NCI-H774 (cell line): ENCODE measurements around the gene ALOX5.
"Not testable (repeated sequence)": the region's sequence is repeated elsewhere in the genome, so short reads cannot be mapped to it uniquely, and the experiment has no call there.

Experiments
- DNase-seq: peaks from one replicate; lab custom pipeline; 2025; lab: John Stamatoyannopoulos, UW

ALOX5 gene

GRCh38 chr10:45374350-45375052, 485 bp downstream of the ALOX5 start:
- DNase-seq, result no peak

- no peak for DNase-seq
These were observed 1.1 kb downstream of the ALOX5 start for GRCh38 chr10:45375101-45375500.

DNA sequence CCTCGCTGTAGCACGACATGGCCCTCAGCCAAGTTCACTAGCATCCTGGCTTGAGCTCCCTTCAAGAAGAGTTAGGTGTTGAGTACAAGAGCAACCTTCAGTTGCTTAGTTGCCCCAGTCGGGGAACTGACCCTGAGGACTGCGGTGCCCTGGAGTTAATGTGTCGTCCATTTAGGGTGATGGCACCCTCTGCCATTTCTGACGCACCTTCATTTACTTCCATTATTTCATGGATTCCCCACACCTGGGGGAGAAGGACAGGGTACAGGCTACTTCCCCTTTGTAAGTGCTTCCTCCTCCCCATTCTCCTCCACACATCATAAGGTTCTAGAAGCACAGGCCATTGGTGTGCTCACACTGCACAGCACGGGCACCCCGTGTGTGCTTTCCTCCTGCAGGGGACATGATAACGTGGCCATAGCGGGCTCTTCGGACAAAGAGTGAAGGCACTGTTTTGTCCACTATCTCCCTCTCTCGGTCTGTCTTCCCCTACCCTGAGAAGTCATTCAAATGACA, 1.8 kb downstream of the ALOX5 start:
- no peak for DNase-seq

- DNase-seq, result no peak
These were observed 2.4 kb downstream of the ALOX5 start for GRCh38 chr10:45376371-45376801.

DNA sequence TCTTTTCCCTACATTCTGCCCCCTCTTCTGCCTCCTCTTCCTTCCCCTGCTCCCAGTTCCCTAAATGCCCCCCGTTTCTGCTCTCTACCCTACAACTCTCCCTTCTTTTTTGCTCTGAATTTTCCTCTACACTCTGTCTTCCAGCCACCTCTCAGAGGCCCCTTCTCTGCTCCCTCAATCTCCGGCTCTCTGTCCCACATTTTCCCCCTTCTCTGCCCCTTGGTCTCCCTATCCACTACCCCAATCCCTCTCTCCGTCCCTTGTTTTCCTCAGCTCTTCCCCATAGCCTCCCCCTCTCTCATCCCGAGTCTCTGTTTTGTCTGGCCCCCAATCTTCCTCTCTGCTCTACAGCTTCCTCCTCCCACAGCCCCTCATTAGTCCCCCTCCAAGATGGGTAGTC, 3.3 kb downstream of the ALOX5 start:
- DNase-seq, result no peak

- no peak for DNase-seq
These were observed 3.8 kb downstream of the ALOX5 start for GRCh38 chr10:45377858-45378257.

GRCh38 chr10:45378914-45379726, 5.1 kb downstream of the ALOX5 start:
- DNase-seq, result no peak

- no peak for DNase-seq
These were observed 6.0 kb downstream of the ALOX5 start for GRCh38 chr10:45379891-45380540.

DNA sequence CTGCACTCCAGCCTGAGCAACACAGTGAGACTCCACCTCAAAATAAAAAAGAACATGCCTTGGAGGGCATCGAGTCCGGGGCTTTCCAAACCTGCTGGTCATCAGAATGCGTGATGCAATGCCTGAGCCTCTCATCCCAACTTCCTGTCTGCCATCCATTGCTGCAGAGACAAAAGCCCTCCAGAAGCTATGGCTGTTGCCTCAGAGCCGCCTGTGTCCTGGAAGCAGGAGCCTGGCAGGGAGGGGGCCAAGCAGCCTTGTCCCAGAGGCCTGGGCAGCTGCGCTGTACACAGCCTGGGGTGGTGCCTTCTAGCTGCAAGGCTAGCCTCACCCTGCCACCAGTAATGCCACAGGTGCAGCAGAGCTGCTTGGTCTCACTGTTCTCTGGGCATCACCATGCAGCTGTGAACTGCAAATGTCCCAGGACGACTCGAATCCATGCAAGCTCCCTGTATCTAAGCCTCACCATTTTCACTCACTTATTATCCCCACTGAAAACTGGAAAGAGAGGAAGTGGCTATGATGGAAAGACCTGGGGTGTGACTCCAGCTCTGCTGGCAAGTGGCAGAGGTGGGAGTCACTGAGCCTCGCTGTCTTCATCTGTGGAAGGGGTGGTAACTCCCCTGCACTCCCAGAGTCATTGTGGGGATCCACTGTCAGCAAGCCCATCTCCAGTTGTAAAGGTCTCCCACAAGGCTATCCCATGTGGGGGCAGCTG, 7.0 kb downstream of the ALOX5 start:
- DNase-seq, result no peak

DNA sequence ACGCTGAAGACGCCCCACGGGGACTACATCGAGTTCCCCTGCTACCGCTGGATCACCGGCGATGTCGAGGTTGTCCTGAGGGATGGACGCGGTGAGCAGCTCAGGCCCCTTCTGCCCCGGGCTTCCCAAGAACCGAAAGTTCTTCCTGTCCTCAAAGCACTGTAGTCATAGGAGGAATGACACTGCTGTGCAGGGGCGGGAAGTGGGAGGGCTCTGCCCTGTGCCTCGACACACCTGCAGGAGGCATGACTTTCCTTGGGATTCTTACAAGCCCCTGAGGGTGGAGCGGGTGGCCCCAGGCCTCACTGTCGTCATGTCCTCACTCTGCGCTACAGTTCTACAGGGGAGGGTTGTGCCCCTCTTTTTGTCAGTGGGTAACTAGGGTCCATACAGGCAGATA, 8.6 kb downstream of the ALOX5 start:
- DNase-seq, result no peak

DNA sequence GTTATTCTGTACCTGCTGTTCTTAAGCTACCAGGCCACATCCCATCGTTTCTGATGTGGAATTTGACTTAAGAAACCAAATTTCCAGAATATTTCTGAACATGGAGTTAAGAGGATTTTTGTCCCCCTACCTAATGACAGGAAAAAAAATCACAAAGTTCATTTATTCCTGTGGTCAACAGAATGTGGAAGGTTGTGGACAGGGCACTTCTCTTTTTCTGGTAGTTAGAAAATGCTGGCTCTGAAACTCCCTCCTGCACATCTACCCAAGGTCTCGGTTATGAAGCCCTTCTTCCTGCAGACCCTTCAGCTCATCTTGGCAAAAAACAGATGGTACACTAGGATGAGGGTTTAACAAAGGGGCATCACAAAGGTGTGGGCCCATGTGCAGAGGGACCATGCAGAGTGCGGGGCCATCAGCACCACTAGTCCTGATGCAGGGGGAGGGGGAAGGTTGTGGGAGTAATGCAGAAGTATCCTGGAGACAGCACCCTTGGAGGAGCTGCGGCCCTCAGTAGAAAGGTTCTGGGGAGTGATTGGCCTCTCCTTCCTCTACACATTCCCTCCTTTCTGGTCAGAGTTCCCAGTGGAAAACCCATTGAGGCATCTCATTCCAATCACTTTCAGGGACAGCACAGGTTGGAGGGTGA, 9.8 kb downstream of the ALOX5 start:
- no peak for DNase-seq

GRCh38 chr10:45386657-45387056, 12.6 kb downstream of the ALOX5 start:
- no peak for DNase-seq

DNA sequence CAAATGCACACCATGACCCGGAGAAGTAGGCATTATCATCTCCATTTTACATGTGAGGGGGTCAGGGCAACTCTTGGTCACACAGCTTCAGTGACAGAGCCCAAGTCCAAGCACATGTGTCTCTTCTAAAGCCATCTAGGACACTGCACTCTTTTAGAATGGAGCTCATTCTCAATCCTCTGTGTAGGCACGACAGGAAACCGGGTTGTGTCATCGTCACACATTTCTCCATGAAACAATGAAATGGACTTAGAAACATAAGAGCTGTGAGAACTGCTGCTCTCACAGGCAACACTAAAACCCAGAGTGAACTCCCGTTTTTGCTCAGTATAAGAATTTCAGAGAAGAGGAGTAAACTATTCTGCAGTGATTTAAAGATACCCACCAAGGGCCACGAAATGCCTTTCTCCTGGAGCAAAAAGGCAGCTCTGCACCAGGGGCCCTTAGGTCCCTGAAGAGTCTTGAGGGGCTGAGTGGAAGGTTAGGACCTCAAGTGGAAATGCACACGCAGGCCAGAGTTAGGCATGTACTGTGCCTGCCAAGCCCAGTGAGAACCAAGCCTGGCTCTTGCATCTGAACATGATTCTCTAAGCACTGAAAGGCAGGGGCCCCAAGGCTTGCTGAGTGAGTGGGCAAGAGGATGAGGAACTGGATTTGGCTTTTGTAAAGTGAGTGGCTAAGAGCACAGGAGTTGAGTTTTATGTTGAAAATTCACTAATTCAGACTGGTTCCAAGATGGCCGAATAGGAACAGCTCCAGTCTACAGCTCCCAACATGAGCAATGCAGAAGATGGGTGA, 13.3 kb downstream of the ALOX5 start:
- no peak for DNase-seq

DNA sequence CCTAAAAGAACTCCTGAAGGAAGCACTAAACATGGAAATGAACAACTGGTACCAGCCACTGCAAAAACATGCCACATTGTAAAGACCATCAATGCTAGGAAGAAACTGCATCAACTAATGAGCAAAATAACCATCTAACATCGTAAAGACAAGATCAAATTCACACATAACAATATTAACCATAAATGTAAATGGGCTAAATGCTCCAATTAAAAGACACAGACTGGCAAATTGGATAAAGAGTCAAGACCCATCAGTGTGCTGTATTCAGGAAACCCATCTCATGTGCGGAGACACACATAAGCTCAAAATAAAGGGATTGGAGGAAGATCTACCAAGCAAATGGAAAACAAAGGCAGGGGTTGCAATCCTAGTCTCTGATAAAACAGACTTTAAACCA, 15.7 kb downstream of the ALOX5 start:
- not testable (repeated sequence) for DNase-seq

DNA sequence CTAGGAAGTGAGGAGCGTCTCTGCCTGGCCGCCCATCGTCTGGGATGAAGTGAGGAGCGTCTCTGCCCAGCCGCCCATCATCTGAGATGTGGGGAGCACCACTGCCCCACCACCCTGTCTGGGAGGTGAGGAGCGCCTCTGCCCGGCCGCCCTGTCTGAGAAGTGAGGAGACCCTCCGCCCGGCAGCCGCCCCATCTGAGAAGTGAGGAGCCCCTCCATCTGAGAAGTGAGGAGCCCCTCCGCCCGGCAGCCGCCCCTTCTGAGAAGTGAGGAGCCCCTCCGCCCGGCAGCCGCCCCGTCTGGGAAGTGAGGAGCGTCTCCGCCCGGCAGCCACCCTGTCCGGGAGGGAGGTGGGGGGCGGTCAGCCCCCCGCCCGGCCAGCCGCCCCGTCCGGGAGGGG, 17.6 kb downstream of the ALOX5 start:
- not testable (repeated sequence) for DNase-seq

- DNase-seq, result no peak
These were observed 21.5 kb downstream of the ALOX5 start for GRCh38 chr10:45395554-45395953.

DNA sequence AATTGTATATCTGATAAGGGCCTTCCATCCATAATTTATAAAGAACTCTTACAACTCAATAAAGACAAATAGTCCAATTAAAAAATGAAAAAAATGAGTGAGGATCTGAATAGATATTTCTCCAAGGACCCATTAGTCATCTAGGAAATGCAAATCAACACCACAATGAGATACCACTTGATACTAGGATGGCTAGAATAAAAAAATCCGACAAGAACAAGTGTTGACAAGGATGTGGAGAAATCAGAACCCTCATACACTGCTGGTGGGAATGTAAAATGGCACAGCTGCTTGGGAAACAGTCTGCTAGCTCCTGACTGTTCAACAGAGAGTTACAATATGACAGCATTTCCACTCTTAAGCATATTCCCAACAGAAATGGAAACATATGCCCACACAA, 24.6 kb downstream of the ALOX5 start:
- no peak for DNase-seq

DNA sequence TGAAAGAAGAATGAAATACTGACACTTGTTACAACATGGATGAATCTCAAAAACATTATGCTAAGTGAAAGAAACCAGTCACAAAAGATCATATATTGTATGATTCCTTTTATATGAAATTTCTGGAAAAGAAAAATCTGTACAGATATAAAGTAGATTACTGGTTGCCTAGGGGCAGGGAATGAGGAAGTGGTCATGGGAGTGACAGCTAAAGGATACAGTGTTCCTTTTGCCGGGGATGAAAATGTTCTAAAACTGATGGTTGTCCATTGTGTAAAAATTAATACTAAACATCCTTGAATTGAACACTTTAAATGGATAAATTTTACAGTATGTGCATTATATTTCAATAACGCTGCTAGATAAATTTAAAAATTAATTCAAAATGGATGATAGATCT, 25.1 kb downstream of the ALOX5 start:
- DNase-seq, result no peak

- no peak for DNase-seq
These were observed 29.1 kb downstream of the ALOX5 start for GRCh38 chr10:45403151-45403550.

DNA sequence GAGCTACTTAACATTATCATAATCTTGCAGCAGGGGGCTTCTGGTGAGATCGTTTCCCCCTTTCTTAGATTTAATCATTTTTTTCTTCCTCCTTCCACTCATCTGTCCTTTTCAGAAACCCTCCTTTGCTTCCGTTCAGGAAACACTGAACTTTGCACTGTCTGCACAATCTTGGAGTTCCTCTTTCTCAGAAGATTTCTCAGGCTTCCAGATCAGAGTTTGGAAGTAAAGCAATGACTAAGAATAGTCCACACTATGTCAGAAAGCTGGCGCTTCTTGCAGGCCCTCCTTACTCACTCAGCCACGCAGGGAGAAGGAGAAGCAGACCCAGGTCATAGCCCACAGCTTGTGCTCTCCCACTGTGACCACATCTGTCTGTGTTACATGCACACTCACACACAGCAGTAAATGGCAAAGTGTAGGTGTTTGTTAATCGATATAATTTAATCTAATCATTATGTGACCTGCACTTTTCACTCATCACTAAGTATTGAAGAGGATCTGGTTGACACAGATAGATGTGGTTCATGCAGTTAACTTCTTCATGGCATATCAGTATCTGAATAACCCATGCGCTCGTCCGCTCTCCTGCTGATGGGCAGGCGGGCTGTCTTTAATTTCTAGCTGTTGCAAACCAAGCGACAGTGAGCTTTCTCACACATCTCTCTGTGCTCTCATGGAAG, 30.2 kb downstream of the ALOX5 start:
- no peak for DNase-seq
